Measurements from ENCODE around the gene CLDN17.

The CLDN17 gene

GRCh38 chr21:30166705-30167104 lies at the start of gene CLDN17:
Gene CLDN17 (minus strand): TSS chr21:30166805. CDS start chr21:30166617, 188 bp downstream.
- H3K36me3 ChIP-seq (replicated peaks) = no peaks in the 10 kb centered on the region
- H3K4me1 ChIP-seq = no peaks in the 10 kb centered on the region
- no peaks in the 10 kb centered on the region; the same call in 1 of the 2 replicates for H3K9me3 ChIP-seq
- in situ Hi-C loops (cut with MboI; ENCODE audit: low sequenced_read_pairs) = no loop called here
- no peak for DNase-seq (ENCODE audit: low spot score in 2 of 2)
- H3K27me3 ChIP-seq (ENCODE audit: low read depth) = no peaks in the 10 kb centered on the region
- no peak within 1 kb of the TSS for H3K4me3 ChIP-seq

GRCh38 chr21:30216041-30216723 lies 49.6 kb upstream of the CLDN17 start, which contains the start of gene CLDN8:
Gene CLDN8 (minus strand): TSS chr21:30216097. CDS start chr21:30215925, 172 bp downstream.
- H3K4me1 ChIP-seq = no peaks in the 10 kb centered on the region
- no peak for DNase-seq (ENCODE audit: low spot score in 2 of 2)
- H3K4me3 ChIP-seq = no peak within 1 kb of the TSS
- H3K36me3 ChIP-seq (replicated peaks) = no peaks in the 10 kb centered on the region
- in situ Hi-C loops (cut with MboI; ENCODE audit: low sequenced_read_pairs) = no loop called here
- no peaks in the 10 kb centered on the region; the same call in 1 of the 2 replicates for H3K9me3 ChIP-seq
- H3K27me3 ChIP-seq (ENCODE audit: low read depth) = no peaks in the 10 kb centered on the region

- no peaks in the 10 kb centered on the region for H3K27me3 ChIP-seq (ENCODE audit: low read depth)
- in situ Hi-C loops (cut with MboI; ENCODE audit: low sequenced_read_pairs) = no loop called here
- no peaks in the 10 kb centered on the region; the same call in 1 of the 2 replicates for H3K9me3 ChIP-seq
Measured at GRCh38 chr21:30211071-30211470, 44.5 kb upstream of the CLDN17 start.

GRCh38 chr21:30209601-30210000 lies 43.0 kb upstream of the CLDN17 start:
- DNase-seq (ENCODE audit: low spot score in 2 of 2) = no peak

More at GRCh38 chr21:30211071-30211470, 44.5 kb upstream of the CLDN17 start:
- DNase-seq (ENCODE audit: low spot score in 2 of 2) = no peak
- Histone ChIP-seq H3K4me1 (no peaks in the 10 kb centered on the region), H3K4me3 (no peak overlapping the region), H3K36me3 (replicated peaks) (no peaks in the 10 kb centered on the region)

GRCh38 chr21:30207252-30207579 lies 40.6 kb upstream of the CLDN17 start:
- Histone ChIP-seq H3K27me3 (ENCODE audit: low read depth) (no peaks in the 10 kb centered on the region), H3K9me3 (no peaks in the 10 kb centered on the region), H3K36me3 (replicated peaks) (no peaks in the 10 kb centered on the region), H3K4me1 (no peaks in the 10 kb centered on the region), H3K4me3 (no peak overlapping the region)
- in situ Hi-C loops (cut with MboI; ENCODE audit: low sequenced_read_pairs) = no loop called here
- no peak for DNase-seq (ENCODE audit: low spot score in 2 of 2)

More at GRCh38 chr21:30209601-30210000, 43.0 kb upstream of the CLDN17 start:
- Histone ChIP-seq H3K27me3 (ENCODE audit: low read depth) (no peaks in the 10 kb centered on the region), H3K4me1 (no peaks in the 10 kb centered on the region), H3K4me3 (no peak overlapping the region), H3K36me3 (replicated peaks) (no peaks in the 10 kb centered on the region), H3K9me3 (no peaks in the 10 kb centered on the region)
- in situ Hi-C loops (cut with MboI; ENCODE audit: low sequenced_read_pairs) = no loop called here

- no peak for DNase-seq (ENCODE audit: low spot score in 2 of 2)
- in situ Hi-C loops (cut with MboI; ENCODE audit: low sequenced_read_pairs) = no loop called here
- Histone ChIP-seq H3K27me3 (ENCODE audit: low read depth) (no peaks in the 10 kb centered on the region), H3K4me3 (no peak overlapping the region), H3K4me1 (no peaks in the 10 kb centered on the region), H3K9me3 (no peaks in the 10 kb centered on the region), H3K36me3 (replicated peaks) (no peaks in the 10 kb centered on the region)
Measured at GRCh38 chr21:30206551-30207251, 40.1 kb upstream of the CLDN17 start.

GRCh38 chr21:30200000-30200399 lies 33.4 kb upstream of the CLDN17 start:
- Histone ChIP-seq H3K27me3 (ENCODE audit: low read depth) (no peaks in the 10 kb centered on the region), H3K4me1 (no peaks in the 10 kb centered on the region), H3K9me3 (no peaks in the 10 kb centered on the region), H3K36me3 (replicated peaks) (no peaks in the 10 kb centered on the region), H3K4me3 (no peak overlapping the region)
- DNase-seq (ENCODE audit: low spot score in 2 of 2) = no peak
- in situ Hi-C loops (cut with MboI; ENCODE audit: low sequenced_read_pairs) = no loop called here

GRCh38 chr21:30194701-30195299 lies 28.2 kb upstream of the CLDN17 start:
- H3K27me3 ChIP-seq (ENCODE audit: low read depth) = no peaks in the 10 kb centered on the region
- in situ Hi-C loops (cut with MboI; ENCODE audit: low sequenced_read_pairs) = no loop called here
- no peaks in the 10 kb centered on the region for H3K4me1 ChIP-seq
- H3K9me3 ChIP-seq = no peaks in the 10 kb centered on the region
- DNase-seq (ENCODE audit: low spot score in 2 of 2) = no peak
- no peak overlapping the region for H3K4me3 ChIP-seq
- H3K36me3 ChIP-seq (replicated peaks) = no peaks in the 10 kb centered on the region

- no peaks in the 10 kb centered on the region for H3K9me3 ChIP-seq
- in situ Hi-C loops (cut with MboI; ENCODE audit: low sequenced_read_pairs) = no loop called here
- no peaks in the 10 kb centered on the region for H3K4me1 ChIP-seq
- no peaks in the 10 kb centered on the region for H3K27me3 ChIP-seq (ENCODE audit: low read depth)
- no peaks in the 10 kb centered on the region for H3K36me3 ChIP-seq (replicated peaks)
- H3K4me3 ChIP-seq = no peak overlapping the region
- DNase-seq (ENCODE audit: low spot score in 2 of 2) = no peak
Measured at GRCh38 chr21:30193201-30193600, 26.6 kb upstream of the CLDN17 start.

GRCh38 chr21:30190554-30190953 lies 23.9 kb upstream of the CLDN17 start:
- Histone ChIP-seq H3K4me1 (no peaks in the 10 kb centered on the region), H3K9me3 (no peaks in the 10 kb centered on the region), H3K4me3 (no peak overlapping the region), H3K27me3 (ENCODE audit: low read depth) (no peaks in the 10 kb centered on the region), H3K36me3 (replicated peaks) (no peaks in the 10 kb centered on the region)
- in situ Hi-C loops (cut with MboI; ENCODE audit: low sequenced_read_pairs) = no loop called here
- no peak for DNase-seq (ENCODE audit: low spot score in 2 of 2)

- DNase-seq (ENCODE audit: low spot score in 2 of 2) = no peak
- Histone ChIP-seq H3K9me3 (no peaks in the 10 kb centered on the region), H3K4me1 (no peaks in the 10 kb centered on the region), H3K4me3 (no peak overlapping the region), H3K36me3 (replicated peaks) (no peaks in the 10 kb centered on the region), H3K27me3 (ENCODE audit: low read depth) (no peaks in the 10 kb centered on the region)
- in situ Hi-C loops (cut with MboI; ENCODE audit: low sequenced_read_pairs) = no loop called here
Measured at GRCh38 chr21:30189773-30190172, 23.2 kb upstream of the CLDN17 start.

- in situ Hi-C loops (cut with MboI; ENCODE audit: low sequenced_read_pairs) = no loop called here
- H3K36me3 ChIP-seq (replicated peaks) = no peaks in the 10 kb centered on the region
- H3K27me3 ChIP-seq (ENCODE audit: low read depth) = no peaks in the 10 kb centered on the region
- no peaks in the 10 kb centered on the region for H3K4me1 ChIP-seq
- H3K9me3 ChIP-seq = no peaks in the 10 kb centered on the region
- no peak for DNase-seq (ENCODE audit: low spot score in 2 of 2)
- no peak overlapping the region for H3K4me3 ChIP-seq
Measured at GRCh38 chr21:30186242-30186641, 19.6 kb upstream of the CLDN17 start.

GRCh38 chr21:30168086-30168485 lies 1.5 kb upstream of the CLDN17 start:
- in situ Hi-C loops (cut with MboI; ENCODE audit: low sequenced_read_pairs) = no loop called here
- no peaks in the 10 kb centered on the region for H3K36me3 ChIP-seq (replicated peaks)
- H3K9me3 ChIP-seq = no peaks in the 10 kb centered on the region; the same call in none of the 2 replicates
- no peaks in the 10 kb centered on the region for H3K4me1 ChIP-seq
- H3K27me3 ChIP-seq (ENCODE audit: low read depth) = no peaks in the 10 kb centered on the region
- DNase-seq (ENCODE audit: low spot score in 2 of 2) = no peak
- no peak overlapping the region for H3K4me3 ChIP-seq

- Histone ChIP-seq H3K36me3 (replicated peaks) (no peaks in the 10 kb centered on the region), H3K4me1 (no peaks in the 10 kb centered on the region), H3K9me3 (no peaks in the 10 kb centered on the region; the same call in 1 of the 2 replicates), H3K4me3 (no peak overlapping the region), H3K27me3 (ENCODE audit: low read depth) (no peaks in the 10 kb centered on the region)
- no peak for DNase-seq (ENCODE audit: low spot score in 2 of 2)
- in situ Hi-C loops (cut with MboI; ENCODE audit: low sequenced_read_pairs) = no loop called here
Measured at GRCh38 chr21:30166171-30166570, 434 bp downstream of the CLDN17 start.

All from HAP-1 (cell line).